HEK293 (cell line): ENCODE measurements around the gene ZNF714.

Experiments used
- BCL11A ChIP-seq: fragments of 450-650 bp; formaldehyde crosslinking; IDR thresholded peaks from 2 replicates; pipeline ENCODE4 v1.5.1; 2016; ENCODE audit warnings: low read depth, missing biosample characterization, missing genetic modification characterization
- CTCF ChIP-seq: fragments of 450-650 bp; formaldehyde crosslinking; IDR thresholded peaks from 2 replicates; pipeline ENCODE4 v1.5.1; 2016; ENCODE audit warnings: missing biosample characterization, missing genetic modification characterization
- PRDM1 ChIP-seq: fragments of 450-650 bp; formaldehyde crosslinking; IDR thresholded peaks from 2 replicates; pipeline ENCODE4; 2016; ENCODE audit warnings: missing biosample characterization, missing genetic modification characterization
- TCF7L2 ChIP-seq: IDR thresholded peaks from 2 replicates; pipeline ENCODE4 v1.6.1; 2011; ENCODE audit warnings: low read depth, mild to moderate bottlenecking, inconsistent platforms, low read length, moderate library complexity, borderline replicate concordance
- ZBTB10 ChIP-seq: fragments of 450-650 bp; formaldehyde crosslinking; IDR thresholded peaks from 2 replicates; pipeline ENCODE4 v1.5.1; 2016; ENCODE audit warnings: missing biosample characterization, missing genetic modification characterization
- ZBTB17 ChIP-seq: fragments of 450-650 bp; formaldehyde crosslinking; IDR thresholded peaks from 2 replicates; pipeline ENCODE4 v1.5.1; 2016; ENCODE audit warnings: missing biosample characterization, missing genetic modification characterization
- ZNF155 ChIP-seq: fragments of 450-650 bp; formaldehyde crosslinking; IDR thresholded peaks from 2 replicates; pipeline ENCODE4 v1.5.1; 2016; ENCODE audit warnings: missing biosample characterization, missing genetic modification characterization
- ZNF175 ChIP-seq: fragments of 450-650 bp; formaldehyde crosslinking; IDR thresholded peaks from 2 replicates; pipeline ENCODE4 v1.5.1; 2016; ENCODE audit warnings: missing biosample characterization, missing genetic modification characterization
- ZNF26 ChIP-seq: fragments of 450-650 bp; formaldehyde crosslinking; IDR thresholded peaks from 2 replicates; pipeline ENCODE4 v1.5.1; 2016; ENCODE audit warnings: missing biosample characterization, missing genetic modification characterization
- ZNF274 ChIP-seq, 2 experiments: fragments of 200-500 bp in 1 of 2; fragments of 450-650 bp in 1 of 2; sonication (Bioruptor generic) in 1 of 2; formaldehyde crosslinking in 1 of 2; IDR thresholded peaks; 2 replicates each; pipeline versions ENCODE4 v1.5.1 to v1.6.1; 2014 to 2016; ENCODE audit warnings: borderline replicate concordance in 1 of 2, inconsistent platforms in 1 of 2, low read length in 1 of 2, missing biosample characterization in 1 of 2, missing genetic modification characterization in 1 of 2
- ZNF501 ChIP-seq: fragments of 450-650 bp; formaldehyde crosslinking; IDR thresholded peaks from 2 replicates; pipeline ENCODE4 v1.5.1; 2016; ENCODE audit warnings: missing biosample characterization, missing genetic modification characterization

- TF ChIP-seq BCL11A (no peak), ZNF501 (tag by site-specific recombination) (no peak), ZNF274 (IDR thresholded peaks at IDR 0.05; ENCODE audit: low read length) (no peak), ZNF274 (tag by site-specific recombination; IDR thresholded peaks at IDR 0.05; ENCODE audit: borderline replicate concordance) (no peak), TCF7L2 (no peak), ZNF175 (tag by site-specific recombination) (no peak), ZBTB17 (tag by site-specific recombination) (no peak), CTCF (tag by site-specific recombination) (no peak), ZBTB10 (tag by site-specific recombination) (no peak), ZNF26 (tag by site-specific recombination) (no peak), PRDM1 (tag by site-specific recombination) (no peak), ZNF155 (tag by site-specific recombination) (no peak)
Observed at GRCh38 chr19:21084343-21084742, 2.3 kb downstream of the ZNF714 start.
